ENCODE results near the gene ARHGEF10L. TPM values are rescaled to one million over a fixed set of nuclear protein-coding genes. Genes with fewer than 3 reads are reported as not detected.

The ARHGEF10L gene
- total RNA-seq, 1 experiment from 2014 or later, result 3.3 TPM

GRCh38 chr1:17676387-17677060 lies 137.0 kb downstream of the ARHGEF10L start:
- no TSS peak for BruUV-seq (replicated peaks)
- peaks cover 15% of the 10 kb centered on the region for H3K4me1 ChIP-seq (ENCODE audit: insufficient read depth, low read length, poor library complexity, severe bottlenecking)
- TF ChIP-seq, protein P1, sequence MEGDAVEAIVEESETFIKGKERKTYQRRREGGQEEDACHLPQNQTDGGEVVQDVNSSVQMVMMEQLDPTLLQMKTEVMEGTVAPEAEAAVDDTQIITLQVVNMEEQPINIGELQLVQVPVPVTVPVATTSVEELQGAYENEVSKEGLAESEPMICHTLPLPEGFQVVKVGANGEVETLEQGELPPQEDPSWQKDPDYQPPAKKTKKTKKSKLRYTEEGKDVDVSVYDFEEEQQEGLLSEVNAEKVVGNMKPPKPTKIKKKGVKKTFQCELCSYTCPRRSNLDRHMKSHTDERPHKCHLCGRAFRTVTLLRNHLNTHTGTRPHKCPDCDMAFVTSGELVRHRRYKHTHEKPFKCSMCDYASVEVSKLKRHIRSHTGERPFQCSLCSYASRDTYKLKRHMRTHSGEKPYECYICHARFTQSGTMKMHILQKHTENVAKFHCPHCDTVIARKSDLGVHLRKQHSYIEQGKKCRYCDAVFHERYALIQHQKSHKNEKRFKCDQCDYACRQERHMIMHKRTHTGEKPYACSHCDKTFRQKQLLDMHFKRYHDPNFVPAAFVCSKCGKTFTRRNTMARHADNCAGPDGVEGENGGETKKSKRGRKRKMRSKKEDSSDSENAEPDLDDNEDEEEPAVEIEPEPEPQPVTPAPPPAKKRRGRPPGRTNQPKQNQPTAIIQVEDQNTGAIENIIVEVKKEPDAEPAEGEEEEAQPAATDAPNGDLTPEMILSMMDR (conservative IDR thresholded peaks at IDR 0.05; ENCODE audit: low read depth, low read length), result no peak
- TF ChIP-seq EZH2 (IDR thresholded peaks at IDR 0.05; ENCODE audit: borderline replicate concordance, low read depth, low read length, poor library complexity, severe bottlenecking), result no peak
- no peaks in the 10 kb centered on the region for H3K27me3 ChIP-seq (replicated peaks; ENCODE audit: insufficient read depth, low read depth, low read length, poor library complexity)
- POLR2A ChIA-PET (ENCODE audit: low non-redundant PET), result interaction anchor here (0.5 kb wide), 1 partner anchor 13 kb away, joined by 11 read pairs; no protein-coding TSS in a partner anchor
- H3K36me3 ChIP-seq (ENCODE audit: insufficient read depth, low read length, poor library complexity, severe bottlenecking), result no peaks in the 10 kb centered on the region
- no peak overlapping the region for H3K4me3 ChIP-seq (ENCODE audit: low read depth, low read length, poor library complexity, severe bottlenecking)
- CTCF ChIA-PET, result no interaction called here
- intact Hi-C loops (cut with micrococcal nuclease; ENCODE audit: unreplicated experiment), result no loop called here
- peak; percentile 19 for DNase-seq (ENCODE audit: low spot score)
- H3K9me3 ChIP-seq (ENCODE audit: low read depth, low read length, poor library complexity, severe bottlenecking), result no peaks in the 10 kb centered on the region
- no peak overlapping the region for H3K27ac ChIP-seq (ENCODE audit: low read depth, low read length, poor library complexity, severe bottlenecking)

DNA sequence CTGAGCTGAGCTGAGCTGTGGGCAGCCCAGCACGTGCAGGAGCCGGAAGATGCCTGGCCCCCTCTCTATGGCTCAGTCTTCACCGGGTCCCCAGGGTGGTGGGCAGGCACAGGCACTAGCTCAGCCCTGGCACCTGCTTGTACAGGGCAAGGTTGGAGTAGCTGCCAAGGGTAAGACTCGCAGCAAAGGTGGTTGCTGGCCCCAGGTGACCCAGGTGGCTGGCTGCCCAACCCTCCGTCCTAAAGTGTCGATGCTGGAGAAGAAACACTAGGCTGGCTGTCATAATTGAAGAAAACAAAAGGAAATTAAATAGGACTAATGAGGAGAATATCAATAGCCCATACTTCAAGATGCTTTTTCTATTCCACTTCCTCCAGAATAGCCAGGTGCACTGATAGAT lies 138.5 kb downstream of the ARHGEF10L start:
- POLR2A ChIA-PET (ENCODE audit: low non-redundant PET), result no interaction called here
- H3K4me1 ChIP-seq (ENCODE audit: insufficient read depth, low read length, poor library complexity, severe bottlenecking), result peaks cover 1% of the 10 kb centered on the region
- no peaks in the 10 kb centered on the region for H3K36me3 ChIP-seq (ENCODE audit: insufficient read depth, low read length, poor library complexity, severe bottlenecking)
- no peak for DNase-seq (ENCODE audit: low spot score)
- no peak overlapping the region for H3K27ac ChIP-seq (ENCODE audit: low read depth, low read length, poor library complexity, severe bottlenecking)
- H3K27me3 ChIP-seq (replicated peaks; ENCODE audit: insufficient read depth, low read depth, low read length, poor library complexity), result no peaks in the 10 kb centered on the region
- TF ChIP-seq, protein P1 (conservative IDR thresholded peaks at IDR 0.05; ENCODE audit: low read depth, low read length), result no peak
- no peak for TF ChIP-seq EZH2 (IDR thresholded peaks at IDR 0.05; ENCODE audit: borderline replicate concordance, low read depth, low read length, poor library complexity, severe bottlenecking)
- CTCF ChIA-PET, result no interaction called here
- intact Hi-C loops (cut with micrococcal nuclease; ENCODE audit: unreplicated experiment), result no loop called here
- no TSS peak for BruUV-seq (replicated peaks)
- no peak overlapping the region for H3K4me3 ChIP-seq (ENCODE audit: low read depth, low read length, poor library complexity, severe bottlenecking)
- H3K9me3 ChIP-seq (ENCODE audit: low read depth, low read length, poor library complexity, severe bottlenecking), result no peaks in the 10 kb centered on the region

DNA sequence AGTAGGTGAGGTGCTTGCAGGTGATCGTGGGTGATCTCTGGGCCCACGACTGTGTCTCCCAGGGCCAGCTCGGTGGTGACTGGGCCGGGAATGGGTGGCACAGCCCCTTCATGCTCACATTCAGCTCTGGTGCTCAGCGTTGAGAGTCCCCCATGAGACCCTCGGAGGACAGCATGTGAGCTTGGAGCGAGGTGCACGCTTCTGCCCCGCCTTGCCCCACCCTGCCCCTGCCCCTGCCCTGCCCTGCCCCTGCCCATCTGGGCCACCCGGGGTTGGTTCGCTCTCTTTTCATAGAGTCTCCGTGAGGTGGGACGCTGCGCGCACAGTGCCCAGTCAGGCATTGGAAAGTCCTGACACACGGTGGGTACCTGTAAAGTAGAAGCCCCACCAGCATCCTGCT lies 140.4 kb downstream of the ARHGEF10L start:
- TF ChIP-seq, protein P1 (conservative IDR thresholded peaks at IDR 0.05; ENCODE audit: low read depth, low read length), result no peak
- no peak for TF ChIP-seq EZH2 (IDR thresholded peaks at IDR 0.05; ENCODE audit: borderline replicate concordance, low read depth, low read length, poor library complexity, severe bottlenecking)
- intact Hi-C loops (cut with micrococcal nuclease; ENCODE audit: unreplicated experiment), result no loop called here
- ChIA-PET CTCF (interaction anchor here (0.6 kb wide), 1 partner anchor 16 kb away, joined by 4 read pairs; no protein-coding TSS in a partner anchor), POLR2A (ENCODE audit: low non-redundant PET) (no interaction called here)
- no peak for DNase-seq (ENCODE audit: low spot score)
- no peak overlapping the region for H3K4me3 ChIP-seq (ENCODE audit: low read depth, low read length, poor library complexity, severe bottlenecking)
- H3K36me3 ChIP-seq (ENCODE audit: insufficient read depth, low read length, poor library complexity, severe bottlenecking), result no peaks in the 10 kb centered on the region
- no TSS peak for BruUV-seq (replicated peaks)
- H3K27me3 ChIP-seq (replicated peaks; ENCODE audit: insufficient read depth, low read depth, low read length, poor library complexity), result no peaks in the 10 kb centered on the region
- H3K27ac ChIP-seq (ENCODE audit: low read depth, low read length, poor library complexity, severe bottlenecking), result no peak overlapping the region
- H3K4me1 ChIP-seq (ENCODE audit: insufficient read depth, low read length, poor library complexity, severe bottlenecking), result no peaks in the 10 kb centered on the region
- no peaks in the 10 kb centered on the region for H3K9me3 ChIP-seq (ENCODE audit: low read depth, low read length, poor library complexity, severe bottlenecking)
